Measurements from ENCODE around the gene WDR77.

- TF ChIP-seq, protein P1, sequence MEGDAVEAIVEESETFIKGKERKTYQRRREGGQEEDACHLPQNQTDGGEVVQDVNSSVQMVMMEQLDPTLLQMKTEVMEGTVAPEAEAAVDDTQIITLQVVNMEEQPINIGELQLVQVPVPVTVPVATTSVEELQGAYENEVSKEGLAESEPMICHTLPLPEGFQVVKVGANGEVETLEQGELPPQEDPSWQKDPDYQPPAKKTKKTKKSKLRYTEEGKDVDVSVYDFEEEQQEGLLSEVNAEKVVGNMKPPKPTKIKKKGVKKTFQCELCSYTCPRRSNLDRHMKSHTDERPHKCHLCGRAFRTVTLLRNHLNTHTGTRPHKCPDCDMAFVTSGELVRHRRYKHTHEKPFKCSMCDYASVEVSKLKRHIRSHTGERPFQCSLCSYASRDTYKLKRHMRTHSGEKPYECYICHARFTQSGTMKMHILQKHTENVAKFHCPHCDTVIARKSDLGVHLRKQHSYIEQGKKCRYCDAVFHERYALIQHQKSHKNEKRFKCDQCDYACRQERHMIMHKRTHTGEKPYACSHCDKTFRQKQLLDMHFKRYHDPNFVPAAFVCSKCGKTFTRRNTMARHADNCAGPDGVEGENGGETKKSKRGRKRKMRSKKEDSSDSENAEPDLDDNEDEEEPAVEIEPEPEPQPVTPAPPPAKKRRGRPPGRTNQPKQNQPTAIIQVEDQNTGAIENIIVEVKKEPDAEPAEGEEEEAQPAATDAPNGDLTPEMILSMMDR (IDR thresholded peaks at IDR 0.05): no peak
- TF ChIP-seq POLR2A (IDR thresholded peaks at IDR 0.05): no peak
These were observed 33.6 kb downstream of the WDR77 start for GRCh38 chr1:111415461-111415860.
